Gastroesophageal sphincter (tissue), 4 donors: ENCODE data around the gene FAM184A. TPM values are rescaled to one million over a fixed set of nuclear protein-coding genes. Genes with fewer than 3 reads are reported as not detected.

Experiments used
- ATAC-seq: fragments of 150-250 bp; one replicate; pipeline ENCODE4 v1.9.1; 2016; ENCODE audit warnings: mild to moderate bottlenecking, moderate library complexity
- H3K27ac ChIP-seq, 4 donors: fragments of 200-600 bp; sonication (generic) in 3 of 4; 1 replicate in 3 of 4; 2 replicates in 1 of 4; pipeline ENCODE4 v1.5.1; 2016 to 2019
- H3K27me3 ChIP-seq: fragments of 200-600 bp; sonication (generic); one replicate; pipeline ENCODE4 v1.5.1; 2019
- H3K36me3 ChIP-seq, 2 donors: fragments of 200-600 bp; sonication (generic); one replicate each; pipeline ENCODE4 v1.5.1; 2019; ENCODE audit warnings: control low read depth in 1 of 2
- H3K4me1 ChIP-seq, 3 donors: fragments of 200-600 bp; sonication (generic); 1 replicate in 2 of 3; 2 replicates in 1 of 3; pipeline ENCODE4 v1.5.1; 2016 to 2019; ENCODE audit warnings: control low read depth in 2 of 3
- H3K4me3 ChIP-seq, 2 donors: fragments of 200-600 bp; sonication (generic); one replicate each; pipeline ENCODE4 v1.5.1; 2019; ENCODE audit warnings: mild to moderate bottlenecking in 1 of 2, moderate library complexity in 1 of 2
- H3K9me3 ChIP-seq, 3 donors: fragments of 200-600 bp; sonication (generic); one replicate each; pipeline ENCODE4 v1.5.1; 2017 to 2019; ENCODE audit warnings: control low read depth in 2 of 3
- EP300 ChIP-seq: sonication (generic); formaldehyde crosslinking; IDR thresholded peaks from one replicate; pipeline ENCODE4 v1.6.1; 2017; ENCODE audit warnings: antibody characterized with exemption, mild to moderate bottlenecking
- POLR2A ChIP-seq, 2 donors: fragments of 450-650 bp; IDR thresholded peaks; one replicate each; pipeline ENCODE4 v1.6.1; 2017; ENCODE audit warnings: antibody characterized with exemption in 2 of 2, mild to moderate bottlenecking in 2 of 2, moderate library complexity in 1 of 2
- POLR2AphosphoS5 ChIP-seq: sonication (generic); formaldehyde crosslinking; IDR thresholded peaks from one replicate; pipeline ENCODE4 v1.6.1; 2017; ENCODE audit warnings: antibody characterized with exemption
- WGBS, 2 donors: methylation state at CpG; one replicate each; pipeline ENCODE4 v1.1.5; 2018; ENCODE audit warnings: low coverage in 1 of 2; 5-methylcytosine and 5-hydroxymethylcytosine counted together
- total RNA-seq, 4 donors: library from RNA; depleted of rRNA; stranded (reverse); fragments of >200 nt; gene quantifications; one replicate each; pipeline ENCODE4 v1.1.0, GENCODE V29; 2016
- TF ChIP-seq, protein P1 (sequence below), 4 experiments: fragments of 200-600 bp in 2 of 4; fragments of 450-650 bp in 2 of 4; sonication (generic) in 1 of 4; IDR thresholded peaks; one replicate each; pipeline ENCODE4 v1.5.1; 2017 to 2019; ENCODE audit warnings: antibody characterized with exemption in 4 of 4, mild to moderate bottlenecking in 2 of 4, moderate library complexity in 2 of 4

FAM184A gene
- total RNA-seq, 4 donors from 2014 or later: 7.5 to 25.5 (median 10.3) TPM

DNA sequence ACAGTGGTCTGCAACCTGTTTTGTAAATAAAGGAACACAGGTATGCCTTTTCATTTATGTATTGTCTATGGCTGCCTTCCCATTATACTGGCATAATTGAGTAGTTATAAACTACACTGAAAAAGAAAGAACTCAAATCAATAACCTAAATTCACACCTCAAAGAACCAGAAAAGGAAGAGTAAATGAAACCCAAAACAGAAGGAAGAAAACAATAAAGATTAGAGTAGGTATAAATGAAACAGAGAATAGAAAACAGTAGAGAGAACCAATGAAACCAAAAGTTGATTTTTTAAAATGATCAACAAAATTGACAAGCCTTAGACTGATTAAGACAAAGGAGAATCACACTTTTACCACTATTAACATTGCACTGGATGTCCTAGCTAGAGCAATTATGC lies 34.7 kb downstream of the FAM184A start:
- TF ChIP-seq, protein P1, sequence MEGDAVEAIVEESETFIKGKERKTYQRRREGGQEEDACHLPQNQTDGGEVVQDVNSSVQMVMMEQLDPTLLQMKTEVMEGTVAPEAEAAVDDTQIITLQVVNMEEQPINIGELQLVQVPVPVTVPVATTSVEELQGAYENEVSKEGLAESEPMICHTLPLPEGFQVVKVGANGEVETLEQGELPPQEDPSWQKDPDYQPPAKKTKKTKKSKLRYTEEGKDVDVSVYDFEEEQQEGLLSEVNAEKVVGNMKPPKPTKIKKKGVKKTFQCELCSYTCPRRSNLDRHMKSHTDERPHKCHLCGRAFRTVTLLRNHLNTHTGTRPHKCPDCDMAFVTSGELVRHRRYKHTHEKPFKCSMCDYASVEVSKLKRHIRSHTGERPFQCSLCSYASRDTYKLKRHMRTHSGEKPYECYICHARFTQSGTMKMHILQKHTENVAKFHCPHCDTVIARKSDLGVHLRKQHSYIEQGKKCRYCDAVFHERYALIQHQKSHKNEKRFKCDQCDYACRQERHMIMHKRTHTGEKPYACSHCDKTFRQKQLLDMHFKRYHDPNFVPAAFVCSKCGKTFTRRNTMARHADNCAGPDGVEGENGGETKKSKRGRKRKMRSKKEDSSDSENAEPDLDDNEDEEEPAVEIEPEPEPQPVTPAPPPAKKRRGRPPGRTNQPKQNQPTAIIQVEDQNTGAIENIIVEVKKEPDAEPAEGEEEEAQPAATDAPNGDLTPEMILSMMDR (IDR thresholded peaks at IDR 0.05): no peak
- TF ChIP-seq POLR2AphosphoS5: no peak
- no peak for TF ChIP-seq EP300
- no peak for TF ChIP-seq POLR2A (IDR thresholded peaks at IDR 0.05)
- H3K9me3 ChIP-seq: no peaks in the 10 kb centered on the region

GRCh38 chr6:119043265-119043664 lies 35.2 kb downstream of the FAM184A start:
- Histone ChIP-seq H3K27me3 (no peaks in the 10 kb centered on the region), H3K27ac (no peak overlapping the region), H3K9me3 (no peaks in the 10 kb centered on the region), H3K4me3 (no peak overlapping the region), H3K36me3 (no peaks in the 10 kb centered on the region), H3K4me1 (no peaks in the 10 kb centered on the region)
- ATAC-seq: no peak
- WGBS, 2 donors: 100% methylated on average over 1 of the region's 1 CpG; no CpG with 5 or more reads in 1 of the 2 donors
- TF ChIP-seq POLR2AphosphoS5 (no peak), POLR2A (IDR thresholded peaks at IDR 0.05) (no peak), EP300 (no peak)
- TF ChIP-seq, protein P1 (IDR thresholded peaks at IDR 0.05): no peak

More for the DNA sequence above, 34.7 kb downstream of the FAM184A start:
- Histone ChIP-seq H3K4me1 (no peaks in the 10 kb centered on the region), H3K27ac (no peak overlapping the region), H3K4me3 (no peak overlapping the region), H3K36me3 (no peaks in the 10 kb centered on the region), H3K27me3 (no peaks in the 10 kb centered on the region)
- no peak for ATAC-seq

DNA sequence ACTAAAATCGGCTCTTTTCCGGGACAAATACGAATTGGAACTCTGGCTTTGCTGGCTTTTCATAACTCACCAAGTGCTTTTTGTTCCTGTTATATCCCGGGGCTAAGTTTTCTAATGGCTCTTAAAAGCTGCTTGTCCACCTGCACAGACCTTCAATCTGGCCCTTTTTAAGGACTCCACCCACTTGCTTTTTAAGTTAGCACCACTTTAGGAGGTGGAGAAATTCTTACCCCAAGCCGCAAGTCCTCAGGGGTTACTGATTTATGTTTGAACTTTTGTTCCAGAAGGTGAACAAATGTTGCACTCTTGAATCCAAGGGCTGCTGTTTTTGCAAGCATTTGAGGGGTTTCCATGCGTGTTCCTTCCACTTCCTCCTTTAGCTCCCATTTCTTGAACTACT lies 37.8 kb downstream of the FAM184A start:
- Histone ChIP-seq H3K9me3 (no peaks in the 10 kb centered on the region), H3K27ac (no peak overlapping the region), H3K4me3 (no peak overlapping the region), H3K36me3 (no peaks in the 10 kb centered on the region), H3K27me3 (no peaks in the 10 kb centered on the region), H3K4me1 (peaks cover 0 to 13% (median 0%) of the 10 kb centered on the region in 3 donors)
- ATAC-seq: no peak
- 62 to 77% methylated on average over 3 to 5 of the region's 6 CpGs for WGBS, 2 donors
- no peak for TF ChIP-seq EP300
- no peak for TF ChIP-seq POLR2A (IDR thresholded peaks at IDR 0.05)
- TF ChIP-seq, protein P1 (IDR thresholded peaks at IDR 0.05): no peak
- TF ChIP-seq POLR2AphosphoS5: no peak

GRCh38 chr6:119040229-119040628 lies 38.2 kb downstream of the FAM184A start:
- no peak for ATAC-seq
- no peak for TF ChIP-seq EP300
- TF ChIP-seq, protein P1 (IDR thresholded peaks at IDR 0.05): no peak
- TF ChIP-seq POLR2AphosphoS5: no peak
- TF ChIP-seq POLR2A (IDR thresholded peaks at IDR 0.05): no peak
- no peaks in the 10 kb centered on the region for H3K27me3 ChIP-seq
- H3K4me1 ChIP-seq: peaks cover 0 to 17% (median 0%) of the 10 kb centered on the region in 3 donors
- no peak overlapping the region for H3K27ac ChIP-seq
- H3K4me3 ChIP-seq: no peak overlapping the region
- WGBS, 2 donors: 100% methylated on average over 2 to 8 of the region's 8 CpGs
- no peaks in the 10 kb centered on the region for H3K9me3 ChIP-seq
- H3K36me3 ChIP-seq: no peaks in the 10 kb centered on the region

DNA sequence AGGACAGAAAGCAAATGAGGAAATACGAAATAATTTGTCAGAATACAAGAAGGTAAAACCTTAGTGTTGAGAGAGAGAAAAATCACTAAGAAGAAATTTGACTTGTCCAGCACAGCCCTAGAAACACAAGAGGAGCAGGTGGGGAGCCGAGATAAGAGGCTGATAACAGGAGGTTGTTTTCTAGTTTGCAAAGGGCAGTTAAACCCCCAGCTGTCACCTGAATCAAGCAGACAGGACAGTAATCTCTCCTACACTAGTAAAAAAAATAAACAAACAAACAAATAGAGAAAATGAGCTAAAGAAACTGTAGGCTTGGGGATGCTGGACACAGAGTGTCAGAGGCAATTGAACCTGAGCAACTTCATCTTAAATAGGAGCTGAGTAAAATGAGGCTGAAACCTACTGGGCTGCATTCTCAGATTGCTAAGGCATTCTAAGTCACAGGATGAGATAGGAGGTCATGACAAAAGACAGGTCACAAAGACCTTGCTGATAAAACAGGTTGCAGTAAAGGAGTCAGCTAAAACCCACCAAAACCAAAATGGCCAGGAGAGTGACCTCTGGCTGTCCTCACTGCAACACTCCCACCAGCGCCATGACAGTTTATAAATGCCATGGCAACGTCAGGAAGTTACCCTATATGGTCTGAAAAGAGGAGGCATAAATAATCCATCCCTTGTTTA lies 40.4 kb downstream of the FAM184A start:
- Histone ChIP-seq H3K27me3 (no peaks in the 10 kb centered on the region), H3K4me1 (peaks cover 0 to 26% (median 0%) of the 10 kb centered on the region in 3 donors), H3K27ac (no peak overlapping the region), H3K36me3 (no peaks in the 10 kb centered on the region), H3K4me3 (no peak overlapping the region), H3K9me3 (no peaks in the 10 kb centered on the region)
- 90 to 95% methylated on average over 4 of the region's 4 CpGs for WGBS, 2 donors
- TF ChIP-seq, protein P1 (IDR thresholded peaks at IDR 0.05): no peak
- TF ChIP-seq POLR2AphosphoS5 (no peak), EP300 (no peak), POLR2A (IDR thresholded peaks at IDR 0.05) (no peak)
- no peak for ATAC-seq
